Kidney glomerular epithelial cell (primary cell): ENCODE data around the gene YPEL2.

Experiments
- DNase-seq: peaks from one replicate; lab custom pipeline; 2025; lab: John Stamatoyannopoulos, UW

Gene YPEL2

GRCh38 chr17:59357219-59357697 is 25.8 kb downstream of the YPEL2 start:
- DNase-seq = peak; percentile 44

DNA sequence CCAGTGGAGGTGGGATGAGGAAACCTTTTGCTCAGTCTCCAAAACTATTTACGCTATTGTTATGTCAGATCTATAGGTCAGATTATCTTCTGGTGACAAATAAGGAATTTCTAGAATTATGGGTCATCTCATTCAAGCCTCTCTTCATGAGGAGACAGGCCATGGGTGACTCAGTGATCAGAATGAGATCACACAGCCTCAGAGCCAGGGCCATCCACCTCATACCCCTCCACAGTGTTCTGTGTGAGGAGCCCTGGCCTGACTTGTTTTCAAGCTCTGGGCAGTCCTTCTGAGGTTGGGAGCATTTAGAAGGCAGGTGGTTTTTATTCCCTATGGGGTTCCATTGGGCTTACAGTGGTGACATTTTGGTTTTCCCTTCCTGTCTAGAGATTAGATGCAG is 26.5 kb downstream of the YPEL2 start:
- DNase-seq = peak; percentile 28

- DNase-seq = no peak
Observed at GRCh38 chr17:59361386-59361785, 29.9 kb downstream of the YPEL2 start.

- peak; percentile 95 for DNase-seq
Observed at GRCh38 chr17:59361916-59362810, 30.7 kb downstream of the YPEL2 start.

- no peak for DNase-seq
Observed at GRCh38 chr17:59362811-59363205, 31.4 kb downstream of the YPEL2 start.

DNA sequence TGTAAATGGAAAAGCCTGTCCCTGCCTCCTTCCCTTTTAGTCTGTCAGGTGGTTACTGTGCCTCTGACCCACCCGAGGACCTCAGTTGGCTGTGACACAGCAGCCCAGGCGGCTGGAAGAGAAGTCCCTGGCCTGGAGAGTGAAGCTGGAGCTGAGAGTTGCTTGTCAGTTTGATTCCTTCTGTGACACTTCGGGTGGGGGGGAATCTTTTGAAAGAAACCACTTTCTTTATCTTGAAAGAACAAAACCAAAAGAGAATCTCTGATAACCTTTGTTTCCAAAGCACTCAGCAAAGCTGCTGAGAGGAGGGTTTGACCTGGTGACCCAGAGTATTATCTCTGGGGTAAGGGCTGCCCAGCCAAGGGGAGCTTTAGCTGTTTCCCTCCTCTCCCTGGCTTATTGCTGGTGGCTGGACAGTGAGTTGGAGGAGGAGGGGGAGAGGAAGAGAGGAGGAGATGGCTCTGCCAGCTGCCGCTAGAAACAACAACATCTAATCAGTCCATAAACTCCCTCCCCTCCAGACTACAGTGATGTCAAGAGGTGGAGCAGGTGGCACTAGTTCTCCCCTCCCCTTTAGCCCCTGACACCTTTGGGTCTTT is 34.0 kb downstream of the YPEL2 start:
- DNase-seq = no peak

DNA sequence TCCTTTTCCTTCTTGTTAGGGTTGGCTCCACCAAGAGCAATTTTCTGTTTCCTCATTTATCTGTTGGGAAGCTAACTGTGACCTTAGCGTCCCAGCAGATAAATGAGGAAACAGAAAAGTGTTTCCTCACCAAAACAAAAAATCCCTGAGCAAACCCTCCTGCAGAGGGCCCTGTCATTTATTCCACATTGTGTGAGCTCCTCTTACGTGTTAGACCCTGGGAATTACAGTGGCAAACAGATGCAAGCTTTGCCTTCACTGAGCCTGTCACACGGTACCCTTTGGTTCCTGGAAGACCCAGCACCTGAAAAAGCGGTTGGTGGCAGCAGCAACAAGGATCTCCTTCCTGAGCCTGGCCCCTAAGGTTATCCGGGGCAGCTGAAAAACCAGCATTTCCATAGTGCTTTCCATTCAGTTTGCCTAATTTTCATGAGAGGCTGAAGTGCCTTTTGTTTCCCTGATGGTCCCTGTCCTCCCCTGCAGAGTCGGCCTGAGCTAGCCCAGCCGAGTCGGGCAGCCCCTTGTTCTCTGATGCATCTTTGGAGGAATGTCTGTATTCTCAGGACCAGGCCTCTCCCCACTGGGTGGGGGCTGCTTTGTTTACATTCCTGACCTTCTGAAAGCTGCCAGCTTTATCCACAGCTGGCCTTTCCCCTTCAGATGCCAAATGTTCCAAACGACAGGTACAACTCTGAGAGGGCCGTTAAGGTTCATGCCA is 34.7 kb downstream of the YPEL2 start:
- peak; percentile 42 for DNase-seq

GRCh38 chr17:59366773-59367656 is 35.6 kb downstream of the YPEL2 start:
- DNase-seq = peak; percentile 79

DNA sequence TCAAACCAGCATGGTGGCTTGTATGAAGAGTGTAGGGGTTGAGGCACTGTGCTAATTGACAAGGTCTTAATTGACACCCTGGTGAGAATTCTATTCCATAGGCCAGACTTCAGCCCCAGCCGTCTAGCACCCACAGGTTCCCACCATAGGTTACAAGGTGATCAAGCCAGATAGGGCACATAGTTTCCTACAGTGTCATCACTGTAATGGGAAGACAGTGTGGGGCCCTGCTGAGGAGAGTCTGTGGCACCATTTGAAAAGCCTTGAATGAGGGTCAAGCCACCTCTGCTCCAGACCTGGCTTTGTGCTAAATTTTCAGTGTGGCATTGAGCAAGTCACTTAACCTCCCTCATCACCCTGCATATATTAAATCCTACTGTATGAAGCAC is 36.2 kb downstream of the YPEL2 start:
- DNase-seq = no peak

DNA sequence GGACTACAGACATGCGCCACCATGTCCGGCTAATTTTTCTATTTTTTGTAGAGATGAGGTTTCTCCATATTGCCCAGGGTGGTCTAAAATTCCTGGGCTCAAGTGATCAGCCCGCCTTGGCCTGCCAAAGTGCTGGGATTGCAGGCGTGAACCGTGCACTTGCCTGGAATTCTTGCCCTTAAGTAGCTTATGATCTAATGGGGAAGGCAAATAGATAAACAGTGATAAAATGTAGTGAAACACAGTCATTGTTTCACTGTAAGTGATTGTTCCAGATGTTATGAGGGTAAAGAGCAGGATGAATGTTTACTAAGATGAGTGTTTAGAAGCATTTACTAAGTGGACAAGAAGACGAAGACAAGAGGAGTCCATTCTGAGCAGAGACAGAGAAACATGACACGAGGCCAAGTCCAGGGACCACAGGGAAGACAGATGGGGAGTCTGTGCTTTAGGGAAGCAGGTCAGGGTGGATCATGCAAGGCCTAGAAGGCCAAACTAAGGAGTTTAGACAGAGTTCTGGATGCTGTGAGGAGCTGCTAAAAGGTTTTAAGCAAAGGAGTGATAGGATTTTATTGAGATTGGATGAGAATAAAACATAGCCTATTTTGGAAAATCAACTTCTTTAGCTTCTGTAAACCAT is 36.9 kb downstream of the YPEL2 start:
- no peak for DNase-seq

GRCh38 chr17:59369031-59369975 is 37.8 kb downstream of the YPEL2 start:
- no peak for DNase-seq

GRCh38 chr17:59370593-59371299 is 39.3 kb downstream of the YPEL2 start:
- no peak for DNase-seq

GRCh38 chr17:59371416-59372100 is 40.1 kb downstream of the YPEL2 start:
- DNase-seq = peak; percentile 35

- DNase-seq = peak; percentile 31
Observed at GRCh38 chr17:59372138-59372751, 40.8 kb downstream of the YPEL2 start.

DNA sequence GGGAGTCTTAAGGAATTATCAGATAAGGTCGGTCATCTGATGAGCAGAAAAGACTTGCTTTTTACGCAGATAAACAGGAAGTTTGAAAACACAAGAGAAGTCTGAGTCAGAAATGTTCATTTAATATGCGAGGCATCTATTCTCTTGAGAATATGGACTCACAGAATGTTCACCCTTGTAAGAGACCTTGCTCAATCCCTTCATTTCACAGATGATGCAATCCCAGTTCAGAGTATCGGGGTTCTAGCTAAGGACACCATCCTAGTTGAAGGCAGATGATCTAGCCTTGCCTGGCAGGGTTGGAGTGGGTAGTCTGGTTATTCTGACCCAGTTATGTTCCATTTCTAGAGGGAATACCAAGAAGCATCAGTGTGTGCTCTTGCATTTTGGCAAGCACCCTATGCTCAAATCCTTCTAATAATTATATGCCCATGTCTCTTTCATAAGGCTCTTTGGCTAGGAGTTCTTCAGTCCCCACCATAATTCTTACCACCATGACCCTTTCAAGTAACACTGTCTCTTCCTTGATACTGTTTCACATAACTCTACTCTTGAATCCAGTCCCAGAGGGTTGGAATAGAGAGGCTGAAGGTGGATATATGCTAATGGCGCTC is 42.5 kb downstream of the YPEL2 start:
- DNase-seq = no peak

GRCh38 chr17:59374612-59375011 is 43.2 kb downstream of the YPEL2 start:
- DNase-seq = no peak

DNA sequence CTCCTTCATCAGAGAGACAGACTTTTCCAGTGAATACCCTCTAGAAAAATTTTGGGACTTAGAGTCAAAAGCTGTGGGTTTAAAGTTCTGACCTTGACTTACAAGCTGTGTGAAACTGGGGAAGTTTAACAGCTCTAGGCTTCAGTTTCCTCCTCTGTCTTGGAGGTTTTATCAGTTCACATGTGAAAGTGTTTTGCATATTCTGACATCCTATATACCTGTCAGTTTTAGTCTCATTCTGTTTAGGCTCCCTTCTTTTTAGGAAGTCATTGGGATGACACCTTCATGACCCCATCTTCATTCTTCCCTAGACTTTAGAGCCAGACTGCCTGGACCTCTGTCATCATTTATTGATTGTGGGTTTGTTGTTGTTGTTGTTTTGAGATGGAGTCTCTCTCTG is 44.4 kb downstream of the YPEL2 start:
- DNase-seq = no peak

- DNase-seq = no peak
Observed at GRCh38 chr17:59376506-59376905, 45.1 kb downstream of the YPEL2 start.
